ENCODE measurements around the gene CPSF6. TPM values are rescaled to one million over a fixed set of nuclear protein-coding genes. Genes with fewer than 3 reads are reported as not detected.

Gene CPSF6
- total RNA-seq, 1 donor from 2014 or later: 34.4 TPM

DNA sequence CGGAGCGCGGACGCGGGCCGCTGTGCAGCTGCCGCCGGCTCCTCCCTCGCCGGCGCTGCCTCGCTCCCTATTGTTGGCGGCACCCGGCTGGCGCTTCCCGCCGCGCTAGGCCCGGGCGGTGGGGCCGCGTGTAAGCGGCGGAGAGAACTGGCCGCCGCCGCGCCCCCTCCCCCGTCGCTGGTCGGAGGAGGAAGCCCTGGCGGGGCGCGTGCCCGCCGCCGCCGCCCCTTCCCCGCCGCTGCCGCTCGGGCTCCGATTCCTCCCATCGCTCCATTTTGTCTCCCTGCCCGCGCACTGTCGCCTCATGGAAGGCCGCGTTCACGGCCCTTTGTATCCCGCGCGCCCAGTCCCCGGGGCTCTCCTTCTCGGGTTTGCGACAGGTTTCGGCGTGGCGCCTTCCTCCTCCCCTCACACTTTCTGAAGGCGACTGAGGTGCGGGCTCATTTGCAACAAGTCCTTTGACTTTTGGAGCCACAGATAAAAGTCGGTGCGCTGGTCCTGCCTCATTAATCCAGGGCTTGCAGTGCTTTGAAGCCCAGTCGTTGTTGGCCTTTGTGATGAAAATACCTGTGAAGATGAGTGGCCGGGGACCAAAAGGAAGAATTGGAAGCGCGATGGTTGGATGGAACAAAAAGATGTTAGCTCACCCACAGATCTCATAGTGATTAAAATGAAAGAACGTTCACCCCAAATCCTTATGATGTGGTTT is 707 bp downstream of the CPSF6 start:
- Histone ChIP-seq H3K36me3 (peaks cover 0 to 3% of the 10 kb centered on the region in 2 donors), H3K27me3 (no peaks in the 10 kb centered on the region), H3K27ac (peak overlapping the region; percentile 86), H3K9me3 (no peaks in the 10 kb centered on the region), H3K4me3 (peak overlapping the region; percentile 58 to 86), H3K4me1 (peaks cover 50% of the 10 kb centered on the region)
- no peak for DNase-seq (ENCODE audit: extremely low spot score in 2 of 2)
- intact Hi-C loops (cut with DNase I): no loop called here
- TF ChIP-seq POLR2AphosphoS5 (IDR thresholded peaks at IDR 0.05; ENCODE audit: insufficient read depth in 1 of 2, low read depth in 1 of 2): peak in 1 of 2 donors; percentile 11
- no peak for TF ChIP-seq POLR2A (IDR thresholded peaks at IDR 0.05)
- TF ChIP-seq CTCF (IDR thresholded peaks at IDR 0.05): no peak

DNA sequence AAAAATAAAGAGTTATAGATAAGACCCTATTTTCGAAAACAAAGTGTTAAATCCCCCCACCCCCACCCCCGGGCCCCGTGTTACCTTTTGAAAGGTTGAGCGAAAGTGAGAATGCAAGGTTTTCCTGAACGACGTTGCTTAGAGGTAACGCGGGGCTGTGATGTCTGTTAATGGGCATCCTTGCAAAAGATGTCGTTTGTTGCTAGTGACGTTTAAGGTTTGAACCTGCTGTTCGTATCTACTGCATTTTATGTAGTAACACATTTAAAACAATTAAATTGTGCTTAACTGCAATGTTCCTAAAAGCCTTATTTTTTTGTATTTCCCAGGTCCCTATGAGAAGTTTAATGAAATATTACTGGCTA is 1.2 kb downstream of the CPSF6 start:
- Histone ChIP-seq H3K27me3 (no peaks in the 10 kb centered on the region), H3K27ac (peak overlapping the region; percentile 86), H3K4me3 (peak overlapping the region; percentile 58 to 86), H3K9me3 (no peaks in the 10 kb centered on the region), H3K36me3 (peaks cover 0 to 3% of the 10 kb centered on the region in 2 donors), H3K4me1 (peaks cover 53% of the 10 kb centered on the region)
- DNase-seq (ENCODE audit: extremely low spot score in 2 of 2): no peak
- intact Hi-C loops (cut with DNase I): no loop called here
- TF ChIP-seq POLR2AphosphoS5 (IDR thresholded peaks at IDR 0.05; ENCODE audit: insufficient read depth in 1 of 2, low read depth in 1 of 2) (no peak), CTCF (IDR thresholded peaks at IDR 0.05) (no peak), POLR2A (IDR thresholded peaks at IDR 0.05) (no peak)

GRCh38 chr12:69241438-69242092 is 2.2 kb downstream of the CPSF6 start:
- Histone ChIP-seq H3K4me3 (peak overlapping the region in 1 of 2 donors; percentile 58), H3K4me1 (peaks cover 63% of the 10 kb centered on the region), H3K27me3 (no peaks in the 10 kb centered on the region), H3K36me3 (peaks cover 0 to 3% of the 10 kb centered on the region in 2 donors), H3K27ac (no peak overlapping the region), H3K9me3 (no peaks in the 10 kb centered on the region)
- TF ChIP-seq CTCF (IDR thresholded peaks at IDR 0.05) (no peak), POLR2AphosphoS5 (IDR thresholded peaks at IDR 0.05; ENCODE audit: insufficient read depth in 1 of 2, low read depth in 1 of 2) (no peak), POLR2A (IDR thresholded peaks at IDR 0.05) (no peak)
- intact Hi-C loops (cut with DNase I): no loop called here
- DNase-seq (ENCODE audit: extremely low spot score in 2 of 2): no peak

GRCh38 chr12:69243099-69244084 is 4.0 kb downstream of the CPSF6 start:
- Histone ChIP-seq H3K36me3 (peaks cover 0 to 3% of the 10 kb centered on the region in 2 donors), H3K27me3 (no peaks in the 10 kb centered on the region), H3K4me3 (no peak overlapping the region), H3K4me1 (peaks cover 77% of the 10 kb centered on the region), H3K27ac (no peak overlapping the region), H3K9me3 (no peaks in the 10 kb centered on the region)
- TF ChIP-seq POLR2AphosphoS5 (IDR thresholded peaks at IDR 0.05; ENCODE audit: insufficient read depth in 1 of 2, low read depth in 1 of 2) (no peak), POLR2A (IDR thresholded peaks at IDR 0.05) (no peak), CTCF (IDR thresholded peaks at IDR 0.05) (no peak)
- no peak for DNase-seq (ENCODE audit: extremely low spot score in 2 of 2)
- intact Hi-C loops (cut with DNase I): no loop called here
